Lower leg skin (tissue), 4 donors: ENCODE data around the gene SYCE3. TPM values are rescaled to one million over a fixed set of nuclear protein-coding genes. Genes with fewer than 3 reads are reported as not detected.

ENCODE experiments used
- DNase-seq, 2 donors: peaks; one replicate each; pipeline ENCODE4 v3.0.0-alpha.2; 2019; ENCODE audit warnings: low spot score in 2 of 2
- H3K4me3 ChIP-seq: fragments of 200-600 bp; sonication (generic); 2 replicates; pipeline ENCODE4 v1.5.1; 2017; ENCODE audit warnings: mild to moderate bottlenecking, low read depth; ENCODE audit not compliant: poor library complexity, severe bottlenecking
- POLR2A ChIP-seq, 2 donors: fragments of 450-650 bp; IDR thresholded peaks; one replicate each; pipeline ENCODE4 v1.6.1; 2016 to 2017; ENCODE audit warnings: antibody characterized with exemption in 2 of 2, mild to moderate bottlenecking in 1 of 2, moderate library complexity in 1 of 2
- WGBS, 2 donors: methylation state at CpG; one replicate each; pipeline ENCODE4 v1.1.5; 2018; 5-methylcytosine and 5-hydroxymethylcytosine counted together
- intact Hi-C: fragments of 100-400 bp; cut with DNase I; formaldehyde crosslinking; loops from one replicate; pipeline ENCODE4 v1.15.0; 2023; ENCODE audit warnings: low total_unique reads
- total RNA-seq, 4 donors: library from RNA; depleted of rRNA; stranded (reverse); fragments of >200 nt; gene quantifications; one replicate each; pipeline ENCODE4 v1.1.0, GENCODE V29; 2016
- TF ChIP-seq, protein P1 (sequence below), 3 donors: fragments of 450-650 bp; IDR thresholded peaks; one replicate each; pipeline ENCODE4 v1.5.1; 2016; ENCODE audit warnings: antibody characterized with exemption in 3 of 3, mild to moderate bottlenecking in 3 of 3, moderate library complexity in 2 of 3

SYCE3 gene
- total RNA-seq, 4 donors from 2014 or later: not detected

- TF ChIP-seq, protein P1, sequence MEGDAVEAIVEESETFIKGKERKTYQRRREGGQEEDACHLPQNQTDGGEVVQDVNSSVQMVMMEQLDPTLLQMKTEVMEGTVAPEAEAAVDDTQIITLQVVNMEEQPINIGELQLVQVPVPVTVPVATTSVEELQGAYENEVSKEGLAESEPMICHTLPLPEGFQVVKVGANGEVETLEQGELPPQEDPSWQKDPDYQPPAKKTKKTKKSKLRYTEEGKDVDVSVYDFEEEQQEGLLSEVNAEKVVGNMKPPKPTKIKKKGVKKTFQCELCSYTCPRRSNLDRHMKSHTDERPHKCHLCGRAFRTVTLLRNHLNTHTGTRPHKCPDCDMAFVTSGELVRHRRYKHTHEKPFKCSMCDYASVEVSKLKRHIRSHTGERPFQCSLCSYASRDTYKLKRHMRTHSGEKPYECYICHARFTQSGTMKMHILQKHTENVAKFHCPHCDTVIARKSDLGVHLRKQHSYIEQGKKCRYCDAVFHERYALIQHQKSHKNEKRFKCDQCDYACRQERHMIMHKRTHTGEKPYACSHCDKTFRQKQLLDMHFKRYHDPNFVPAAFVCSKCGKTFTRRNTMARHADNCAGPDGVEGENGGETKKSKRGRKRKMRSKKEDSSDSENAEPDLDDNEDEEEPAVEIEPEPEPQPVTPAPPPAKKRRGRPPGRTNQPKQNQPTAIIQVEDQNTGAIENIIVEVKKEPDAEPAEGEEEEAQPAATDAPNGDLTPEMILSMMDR (IDR thresholded peaks at IDR 0.05): no peak
- no peak for TF ChIP-seq POLR2A (IDR thresholded peaks at IDR 0.05)
- H3K4me3 ChIP-seq: peak overlapping the region; percentile 51
- 92 to 95% methylated on average over 22 of the region's 22 CpGs for WGBS, 2 donors
- no peak for DNase-seq
- intact Hi-C loops: no loop called here
Measured at GRCh38 chr22:50581031-50581949, 18.6 kb upstream of the SYCE3 start.

DNA sequence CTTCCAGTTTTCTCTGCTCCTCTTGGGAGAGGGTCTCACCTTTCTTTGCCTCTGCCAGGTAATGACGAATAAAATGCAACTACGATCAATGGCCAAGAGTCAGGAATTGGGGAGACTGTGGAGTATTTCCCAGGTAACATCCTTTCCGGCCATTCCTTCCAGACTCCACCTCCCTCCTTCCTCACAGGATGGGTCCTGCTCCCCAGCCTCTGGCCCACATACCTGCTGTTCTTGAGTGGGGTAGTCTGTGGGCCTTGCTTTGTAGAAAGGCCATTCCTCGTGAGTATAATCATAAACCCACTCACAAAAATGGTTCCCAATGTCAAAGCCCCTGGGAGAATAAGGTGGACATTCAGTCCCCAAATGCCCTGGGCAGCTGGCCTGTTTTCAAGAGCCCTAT lies 17.0 kb upstream of the SYCE3 start:
- intact Hi-C loops: no loop called here
- H3K4me3 ChIP-seq: no peak overlapping the region
- no peak for TF ChIP-seq POLR2A (IDR thresholded peaks at IDR 0.05)
- TF ChIP-seq, protein P1 (IDR thresholded peaks at IDR 0.05): no peak
- 93 to 95% methylated on average over 4 of the region's 4 CpGs for WGBS, 2 donors
- no peak for DNase-seq

DNA sequence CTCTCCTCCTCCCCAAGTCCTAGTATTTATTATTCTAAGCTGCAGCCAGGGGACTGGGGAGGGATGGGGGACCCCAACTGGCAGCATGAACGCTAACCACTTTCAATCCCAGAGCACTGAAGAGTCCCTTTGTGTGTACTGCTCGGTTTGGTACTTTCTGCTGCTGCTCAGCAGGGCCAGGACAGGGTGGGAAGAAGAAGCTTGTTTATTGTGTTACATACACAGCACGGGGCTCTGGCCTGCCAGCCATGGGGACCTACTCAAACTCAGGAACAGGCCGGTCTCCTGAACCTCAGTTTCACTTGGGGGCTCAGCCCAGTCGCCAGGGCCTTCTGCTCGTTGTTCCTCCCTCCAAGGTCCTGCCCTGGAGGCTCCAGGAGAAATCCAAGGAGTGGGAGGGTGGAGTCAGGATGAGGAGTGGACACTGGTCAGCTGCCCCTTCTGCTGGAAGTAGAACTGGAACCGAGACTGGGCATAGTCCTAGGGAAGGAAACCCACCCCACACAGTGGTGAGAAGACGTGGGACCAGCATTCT lies 16.1 kb upstream of the SYCE3 start:
- no peak for DNase-seq
- intact Hi-C loops: no loop called here
- WGBS, 2 donors: 65 to 68% methylated on average over 8 of the region's 8 CpGs
- TF ChIP-seq POLR2A (IDR thresholded peaks at IDR 0.05): no peak
- TF ChIP-seq, protein P1 (IDR thresholded peaks at IDR 0.05): no peak
- no peak overlapping the region for H3K4me3 ChIP-seq

- WGBS, 2 donors: 25 to 28% methylated on average over 23 to 32 of the region's 63 CpGs
- H3K4me3 ChIP-seq: no peak within 1 kb of the TSS
- intact Hi-C loops: no loop called here
- no peak for DNase-seq
- TF ChIP-seq, protein P1 (IDR thresholded peaks at IDR 0.05): no peak
- no peak for TF ChIP-seq POLR2A (IDR thresholded peaks at IDR 0.05)
Measured at GRCh38 chr22:50577987-50578775, 15.5 kb upstream of the SYCE3 start, which contains the start of gene CPT1B. Gene CPT1B, minus strand, starts transcription at chr22:50578427. Its CDS starts 512 bp downstream, at chr22:50577915.

DNA sequence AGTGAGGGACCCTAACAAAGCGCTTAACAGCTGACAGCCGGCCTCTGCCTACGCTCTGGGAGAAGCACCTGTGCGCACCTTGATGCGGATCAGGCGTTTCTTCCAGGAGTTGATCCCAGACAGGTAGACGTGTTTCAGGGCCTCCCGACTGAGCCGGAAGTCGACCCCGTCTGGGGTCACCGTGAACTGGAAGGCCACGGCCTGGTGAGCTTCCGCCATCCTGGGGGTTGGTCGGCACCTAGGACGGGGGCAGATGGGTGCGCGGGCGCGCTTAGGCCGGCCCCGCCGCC lies 14.9 kb upstream of the SYCE3 start:
- 54 to 57% methylated on average over 22 to 23 of the region's 23 CpGs for WGBS, 2 donors
- DNase-seq: no peak
- no peak overlapping the region for H3K4me3 ChIP-seq
- TF ChIP-seq, protein P1 (IDR thresholded peaks at IDR 0.05): no peak
- TF ChIP-seq POLR2A (IDR thresholded peaks at IDR 0.05): no peak
- intact Hi-C loops: no loop called here
